ENCODE results near the gene LAPTM5.

- TF ChIP-seq CTCF (IDR thresholded peaks at IDR 0.05) (no peak), REST (IDR thresholded peaks at IDR 0.05; ENCODE audit: insufficient read depth in 1 of 2, low read depth in 2 of 2, low read length in 1 of 2) (no peak), SIN3A (IDR thresholded peaks at IDR 0.05; ENCODE audit: borderline replicate concordance, insufficient read depth, low read depth, low read length) (no peak), POLR2AphosphoS5 (IDR thresholded peaks at IDR 0.05; ENCODE audit: low read depth, low read length) (no peak)
Observed at GRCh38 chr1:30768830-30769718, 11.5 kb upstream of the LAPTM5 start.
